Memory B cell (primary cell): Measurements from ENCODE around the gene MPHOSPH8.
"Not testable (repeated sequence)": the region's sequence is repeated elsewhere in the genome, so short reads cannot be mapped to it uniquely, and the experiment has no call there.

Source experiments
- ATAC-seq: fragments of 150-1000 bp; cut with Tn5 transposase; 2 replicates; pipeline ENCODE4 v1.10.0; 2021; ENCODE audit warnings: low read depth, mild to moderate bottlenecking, moderate library complexity
- DNase-seq, 2 donors: peaks; one replicate each; pipeline ENCODE4 v3.0.0; 2022; ENCODE audit warnings: low spot score in 2 of 2
- H3K27ac Mint-ChIP-seq: one replicate; pipeline ENCODE4 v1.8.0; 2022; ENCODE audit warnings: mild to moderate bottlenecking, moderate library complexity, mixed read lengths
- H3K27me3 Mint-ChIP-seq: one replicate; pipeline ENCODE4 v1.8.0; 2022; ENCODE audit warnings: mixed read lengths
- H3K36me3 Mint-ChIP-seq: one replicate; pipeline ENCODE4 v1.8.0; 2022; ENCODE audit warnings: mild to moderate bottlenecking, mixed read lengths
- H3K4me1 Mint-ChIP-seq: one replicate; pipeline ENCODE4 v1.8.0; 2022; ENCODE audit warnings: mixed read lengths
- H3K4me3 Mint-ChIP-seq: one replicate; pipeline ENCODE4 v1.8.0; 2022; ENCODE audit warnings: mild to moderate bottlenecking, moderate library complexity, mixed read lengths
- H3K9me3 Mint-ChIP-seq: one replicate; pipeline ENCODE4 v1.8.0; 2022; ENCODE audit warnings: mixed read lengths

Gene MPHOSPH8

DNA sequence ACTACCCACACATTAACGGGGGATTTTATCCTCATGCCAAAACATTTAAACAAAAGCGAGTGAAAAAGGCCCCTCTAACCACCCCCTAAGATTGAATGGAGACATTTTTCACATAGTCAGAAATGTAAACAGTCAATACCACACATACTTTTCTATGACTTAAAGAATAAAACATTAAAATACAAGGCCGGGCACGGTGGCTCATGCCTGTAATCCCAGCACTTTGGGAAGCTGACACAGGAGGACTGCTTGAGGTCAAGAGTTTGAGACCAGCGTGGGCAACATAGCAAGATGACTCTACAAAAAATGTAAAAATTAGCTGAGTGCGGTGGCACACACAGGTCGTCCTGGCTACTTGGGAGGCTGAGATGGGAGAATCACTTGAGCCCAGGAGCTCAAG, 47.3 kb downstream of the MPHOSPH8 start:
- H3K4me3 Mint-ChIP-seq: no peak overlapping the region
- DNase-seq (no peak), ATAC-seq (no peak)
- H3K27me3 Mint-ChIP-seq: no peaks in the 10 kb centered on the region
- H3K4me1 Mint-ChIP-seq: peaks cover 3% of the 10 kb centered on the region
- H3K27ac Mint-ChIP-seq: no peak overlapping the region
- no peaks in the 10 kb centered on the region for H3K9me3 Mint-ChIP-seq
- peaks cover 6% of the 10 kb centered on the region for H3K36me3 Mint-ChIP-seq

DNA sequence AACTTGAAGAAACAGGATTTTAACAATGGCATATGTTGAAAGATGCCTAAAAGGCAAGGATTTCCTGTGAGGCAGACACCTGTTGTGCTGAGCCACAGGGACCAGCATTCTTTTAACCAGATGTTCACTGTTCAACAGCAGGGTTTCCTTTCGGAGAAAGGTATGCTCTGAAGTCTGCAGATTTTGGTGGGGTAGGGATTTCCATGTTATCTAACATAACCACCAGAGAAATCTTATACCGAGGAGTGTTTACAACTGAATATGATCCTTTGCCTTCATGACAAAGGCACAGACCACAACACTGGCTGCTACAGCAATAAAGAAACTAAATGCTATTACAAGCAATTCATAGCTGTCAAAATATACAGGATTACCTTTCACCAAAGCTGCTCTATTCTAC, 48.1 kb downstream of the MPHOSPH8 start:
- Mint-ChIP-seq H3K9me3 (no peaks in the 10 kb centered on the region), H3K36me3 (peaks cover 6% of the 10 kb centered on the region), H3K27me3 (no peaks in the 10 kb centered on the region), H3K4me1 (peaks cover 8% of the 10 kb centered on the region), H3K27ac (no peak overlapping the region), H3K4me3 (no peak overlapping the region)
- ATAC-seq (no peak), DNase-seq (no peak)

- H3K27me3 Mint-ChIP-seq: no peaks in the 10 kb centered on the region
- no peak overlapping the region for H3K4me3 Mint-ChIP-seq
- no peaks in the 10 kb centered on the region for H3K9me3 Mint-ChIP-seq
- H3K36me3 Mint-ChIP-seq: peaks cover 3% of the 10 kb centered on the region
- DNase-seq: no peak
- no peak for ATAC-seq
- H3K27ac Mint-ChIP-seq: no peak overlapping the region
- H3K4me1 Mint-ChIP-seq: peaks cover 8% of the 10 kb centered on the region
These were observed 51.6 kb downstream of the MPHOSPH8 start for GRCh38 chr13:19685034-19685433.

GRCh38 chr13:19685437-19685836, 52.0 kb downstream of the MPHOSPH8 start:
- DNase-seq (no peak), ATAC-seq (no peak)
- Mint-ChIP-seq H3K4me1 (peaks cover 8% of the 10 kb centered on the region), H3K36me3 (peaks cover 4% of the 10 kb centered on the region), H3K9me3 (no peaks in the 10 kb centered on the region), H3K27ac (no peak overlapping the region), H3K4me3 (no peak overlapping the region), H3K27me3 (no peaks in the 10 kb centered on the region)

- H3K27me3 Mint-ChIP-seq, H3K4me3 Mint-ChIP-seq, H3K27ac Mint-ChIP-seq, DNase-seq, H3K4me1 Mint-ChIP-seq, H3K9me3 Mint-ChIP-seq, ATAC-seq: not testable (repeated sequence)
- H3K36me3 Mint-ChIP-seq: peaks cover 18% of the 10 kb centered on the region
These were observed 58.0 kb downstream of the MPHOSPH8 start for GRCh38 chr13:19691447-19691846.

DNA sequence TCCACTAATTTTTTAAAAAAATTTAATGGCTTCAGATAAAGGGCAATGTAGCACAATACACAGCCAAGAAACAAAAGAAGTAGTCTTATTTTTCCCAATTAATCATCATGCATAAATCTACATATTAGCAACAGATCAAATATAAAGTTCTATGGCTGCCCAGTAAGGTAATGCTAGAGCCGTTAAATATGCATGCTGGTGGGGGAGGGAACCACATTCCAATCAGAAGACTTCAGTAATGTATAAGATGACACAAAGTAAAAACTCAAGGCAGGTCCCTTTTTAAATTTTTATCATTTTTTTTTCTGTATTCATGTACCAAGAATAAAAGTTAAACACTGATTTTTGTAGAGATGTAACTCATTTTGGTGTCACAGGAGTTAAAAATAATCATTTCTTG, 62.0 kb downstream of the MPHOSPH8 start:
- no peak for ATAC-seq
- Mint-ChIP-seq H3K27me3 (no peaks in the 10 kb centered on the region), H3K36me3 (peaks cover 17% of the 10 kb centered on the region), H3K4me3 (no peak overlapping the region), H3K4me1 (peaks cover 9% of the 10 kb centered on the region), H3K27ac (no peak overlapping the region), H3K9me3 (no peaks in the 10 kb centered on the region)
- no peak for DNase-seq

DNA sequence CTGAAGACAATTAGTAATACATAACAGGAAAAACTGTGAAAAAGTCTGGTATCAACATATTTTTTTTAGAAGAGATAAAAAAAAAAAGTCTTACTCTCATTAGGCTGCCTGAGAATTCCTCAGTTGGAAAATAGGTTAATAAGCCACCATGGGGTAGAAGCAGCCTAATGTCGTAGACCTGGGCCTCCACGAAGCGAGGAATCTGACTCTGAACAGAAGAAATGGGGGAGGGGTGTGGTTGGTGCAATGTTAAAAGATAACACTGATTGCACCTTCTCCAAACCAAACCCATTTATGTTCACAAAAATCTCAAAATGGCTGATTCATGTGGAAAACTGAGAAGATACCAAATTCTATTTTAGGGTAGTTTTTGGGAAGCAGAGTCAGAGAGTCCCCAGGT, 62.4 kb downstream of the MPHOSPH8 start:
- H3K4me3 Mint-ChIP-seq: no peak overlapping the region
- peaks cover 9% of the 10 kb centered on the region for H3K4me1 Mint-ChIP-seq
- peaks cover 13% of the 10 kb centered on the region for H3K36me3 Mint-ChIP-seq
- H3K27me3 Mint-ChIP-seq: no peaks in the 10 kb centered on the region
- DNase-seq (no peak), ATAC-seq (no peak)
- no peaks in the 10 kb centered on the region for H3K9me3 Mint-ChIP-seq
- H3K27ac Mint-ChIP-seq: no peak overlapping the region

- not testable (repeated sequence) for H3K9me3 Mint-ChIP-seq, H3K36me3 Mint-ChIP-seq, ATAC-seq, H3K4me1 Mint-ChIP-seq, H3K4me3 Mint-ChIP-seq, DNase-seq, H3K27ac Mint-ChIP-seq, H3K27me3 Mint-ChIP-seq
These were observed 67.5 kb downstream of the MPHOSPH8 start for GRCh38 chr13:19700963-19701362.

GRCh38 chr13:19701619-19702018, 68.2 kb downstream of the MPHOSPH8 start:
- H3K4me1 Mint-ChIP-seq, H3K27me3 Mint-ChIP-seq: not testable (repeated sequence)

GRCh38 chr13:19704256-19704655, 70.8 kb downstream of the MPHOSPH8 start:
- not testable (repeated sequence) for H3K4me1 Mint-ChIP-seq, H3K9me3 Mint-ChIP-seq

More at GRCh38 chr13:19701619-19702018, 68.2 kb downstream of the MPHOSPH8 start:
- ATAC-seq, H3K27ac Mint-ChIP-seq, H3K36me3 Mint-ChIP-seq, H3K9me3 Mint-ChIP-seq, DNase-seq, H3K4me3 Mint-ChIP-seq: not testable (repeated sequence)

GRCh38 chr13:19709039-19709438, 75.6 kb downstream of the MPHOSPH8 start:
- H3K27me3 Mint-ChIP-seq, H3K36me3 Mint-ChIP-seq, H3K4me3 Mint-ChIP-seq, H3K27ac Mint-ChIP-seq, ATAC-seq, H3K4me1 Mint-ChIP-seq, DNase-seq, H3K9me3 Mint-ChIP-seq: not testable (repeated sequence)

More at GRCh38 chr13:19704256-19704655, 70.8 kb downstream of the MPHOSPH8 start:
- not testable (repeated sequence) for H3K4me3 Mint-ChIP-seq, H3K36me3 Mint-ChIP-seq, H3K27me3 Mint-ChIP-seq, DNase-seq, H3K27ac Mint-ChIP-seq, ATAC-seq

- not testable (repeated sequence) for H3K9me3 Mint-ChIP-seq, H3K36me3 Mint-ChIP-seq, DNase-seq, H3K27ac Mint-ChIP-seq, ATAC-seq, H3K4me3 Mint-ChIP-seq, H3K27me3 Mint-ChIP-seq, H3K4me1 Mint-ChIP-seq
These were observed 76.3 kb downstream of the MPHOSPH8 start for GRCh38 chr13:19709782-19710181.

GRCh38 chr13:19713186-19713965, 79.9 kb downstream of the MPHOSPH8 start:
- no peak for DNase-seq
- Mint-ChIP-seq H3K36me3 (peaks cover 5% of the 10 kb centered on the region), H3K4me1 (no peaks in the 10 kb centered on the region), H3K27me3 (no peaks in the 10 kb centered on the region), H3K27ac (no peak overlapping the region), H3K9me3 (no peaks in the 10 kb centered on the region), H3K4me3 (no peak overlapping the region)
- no peak for ATAC-seq

- Mint-ChIP-seq H3K27ac (no peak overlapping the region), H3K4me3 (no peak overlapping the region), H3K36me3 (peaks cover 11% of the 10 kb centered on the region)
These were observed 86.6 kb downstream of the MPHOSPH8 start for GRCh38 chr13:19720039-19720438.

More at GRCh38 chr13:19720039-19720438, 86.6 kb downstream of the MPHOSPH8 start:
- no peaks in the 10 kb centered on the region for H3K27me3 Mint-ChIP-seq
- ATAC-seq (no peak), DNase-seq (no peak)
- no peaks in the 10 kb centered on the region for H3K9me3 Mint-ChIP-seq
- no peaks in the 10 kb centered on the region for H3K4me1 Mint-ChIP-seq
